Activated T-cell treated with anti-CD3 and anti-CD28 coated beads for 4 hours (primary cell): ENCODE results near the gene INO80.
"Not testable (repeated sequence)": the region's sequence is repeated elsewhere in the genome, so short reads cannot be mapped to it uniquely, and the experiment has no call there.

Experiments
- DNase-seq: peaks from one replicate; pipeline ENCODE4 v3.0.0-alpha.2; 2020

The INO80 gene

GRCh38 chr15:41116116-41116961 is at the start of gene INO80:
INO80 (minus strand) TSS chr15:41116280; CDS start chr15:41096310, 19,970 bp downstream.
- DNase-seq = peak; percentile 95

- DNase-seq = no peak
Measured at GRCh38 chr15:41161736-41162135, 45.7 kb upstream of the INO80 start.

GRCh38 chr15:41161336-41161735 is 45.3 kb upstream of the INO80 start:
- no peak for DNase-seq

- no peak for DNase-seq
Measured at GRCh38 chr15:41160639-41161315, 44.7 kb upstream of the INO80 start.

GRCh38 chr15:41154412-41154811 is 38.3 kb upstream of the INO80 start:
- DNase-seq = no peak

GRCh38 chr15:41153733-41154132 is 37.7 kb upstream of the INO80 start:
- no peak for DNase-seq

GRCh38 chr15:41151451-41152005 is 35.4 kb upstream of the INO80 start:
- no peak for DNase-seq

GRCh38 chr15:41150279-41150678 is 34.2 kb upstream of the INO80 start:
- DNase-seq = no peak

GRCh38 chr15:41148065-41148464 is 32.0 kb upstream of the INO80 start:
- no peak for DNase-seq

GRCh38 chr15:41139619-41140018 is 23.5 kb upstream of the INO80 start:
- no peak for DNase-seq

GRCh38 chr15:41139112-41139511 is 23.0 kb upstream of the INO80 start:
- not testable (repeated sequence) for DNase-seq

- DNase-seq = not testable (repeated sequence)
Measured at GRCh38 chr15:41135580-41135979, 19.5 kb upstream of the INO80 start.

GRCh38 chr15:41133454-41133853 is 17.4 kb upstream of the INO80 start:
- no peak for DNase-seq

GRCh38 chr15:41132094-41132493 is 16.0 kb upstream of the INO80 start:
- DNase-seq = not testable (repeated sequence)

GRCh38 chr15:41128174-41128902 is 12.3 kb upstream of the INO80 start:
- DNase-seq = no peak

GRCh38 chr15:41125931-41126642 is 10.0 kb upstream of the INO80 start:
- DNase-seq = no peak

- DNase-seq = no peak
Measured at GRCh38 chr15:41125063-41125669, 9.1 kb upstream of the INO80 start.

GRCh38 chr15:41124058-41124457 is 8.0 kb upstream of the INO80 start:
- no peak for DNase-seq

- no peak for DNase-seq
Measured at GRCh38 chr15:41122849-41123248, 6.8 kb upstream of the INO80 start.

- DNase-seq = no peak
Measured at GRCh38 chr15:41121951-41122350, 5.9 kb upstream of the INO80 start.

- no peak for DNase-seq
Measured at GRCh38 chr15:41116962-41117252, 827 bp upstream of the INO80 start.

GRCh38 chr15:41115652-41116115 is 396 bp downstream of the INO80 start:
- peak; percentile 80 for DNase-seq
